HFF-Myc (cell line): ENCODE data around the gene NDUFS3.

Experiments used
- DNase-seq: peaks from one replicate; pipeline ENCODE4 v3.0.0-alpha.2; 2011; ENCODE audit warnings: low read depth; ENCODE audit errors: extremely low read depth
- H3K4me3 ChIP-seq: replicated peaks from 2 replicates; pipeline ENCODE4 v1.5.1; 2011; ENCODE audit warnings: low read depth, mild to moderate bottlenecking, control low read depth, low read length
- TF ChIP-seq, protein P1 (sequence below): IDR thresholded peaks from 2 replicates; pipeline ENCODE4 v1.5.1; 2012; ENCODE audit warnings: mild to moderate bottlenecking, low read depth, low read length, control low read depth; ENCODE audit errors: missing control alignments

The NDUFS3 gene

DNA sequence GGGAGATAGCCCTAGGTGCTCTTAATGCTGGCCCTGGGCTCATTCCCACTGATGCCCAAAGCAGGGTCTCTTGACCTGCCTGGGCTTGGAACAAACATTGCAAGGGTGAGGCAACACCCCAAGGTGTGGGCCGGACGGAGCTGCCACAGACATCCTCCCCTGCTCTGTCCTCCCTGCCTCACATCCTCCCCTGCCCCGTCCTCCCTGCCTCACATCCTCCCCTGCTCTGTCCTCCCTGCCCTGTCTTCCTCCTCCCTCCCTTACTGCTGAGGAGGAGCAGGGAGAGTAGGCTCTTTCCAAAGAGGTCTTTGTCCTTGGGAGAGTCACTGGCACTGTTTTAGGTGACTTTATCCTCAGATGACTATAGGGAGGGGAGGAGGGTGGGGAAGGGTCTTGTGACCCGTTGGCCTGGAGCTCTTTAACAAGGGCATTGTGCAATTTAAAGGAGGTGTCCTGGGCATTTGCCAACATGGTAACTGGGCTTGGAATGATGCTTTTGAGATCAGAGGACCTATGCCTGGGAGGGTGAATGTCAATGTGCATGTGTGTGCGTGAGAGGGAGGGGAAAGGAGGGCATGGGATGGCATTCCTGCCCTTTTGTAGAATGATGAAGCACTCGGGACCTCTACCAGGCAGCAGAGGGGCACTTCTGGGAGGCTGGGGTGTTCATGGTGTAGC, 8.3 kb downstream of the NDUFS3 start:
- no peak overlapping the region for H3K4me3 ChIP-seq
- TF ChIP-seq, protein P1, sequence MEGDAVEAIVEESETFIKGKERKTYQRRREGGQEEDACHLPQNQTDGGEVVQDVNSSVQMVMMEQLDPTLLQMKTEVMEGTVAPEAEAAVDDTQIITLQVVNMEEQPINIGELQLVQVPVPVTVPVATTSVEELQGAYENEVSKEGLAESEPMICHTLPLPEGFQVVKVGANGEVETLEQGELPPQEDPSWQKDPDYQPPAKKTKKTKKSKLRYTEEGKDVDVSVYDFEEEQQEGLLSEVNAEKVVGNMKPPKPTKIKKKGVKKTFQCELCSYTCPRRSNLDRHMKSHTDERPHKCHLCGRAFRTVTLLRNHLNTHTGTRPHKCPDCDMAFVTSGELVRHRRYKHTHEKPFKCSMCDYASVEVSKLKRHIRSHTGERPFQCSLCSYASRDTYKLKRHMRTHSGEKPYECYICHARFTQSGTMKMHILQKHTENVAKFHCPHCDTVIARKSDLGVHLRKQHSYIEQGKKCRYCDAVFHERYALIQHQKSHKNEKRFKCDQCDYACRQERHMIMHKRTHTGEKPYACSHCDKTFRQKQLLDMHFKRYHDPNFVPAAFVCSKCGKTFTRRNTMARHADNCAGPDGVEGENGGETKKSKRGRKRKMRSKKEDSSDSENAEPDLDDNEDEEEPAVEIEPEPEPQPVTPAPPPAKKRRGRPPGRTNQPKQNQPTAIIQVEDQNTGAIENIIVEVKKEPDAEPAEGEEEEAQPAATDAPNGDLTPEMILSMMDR = no peak
- no peak for DNase-seq

DNA sequence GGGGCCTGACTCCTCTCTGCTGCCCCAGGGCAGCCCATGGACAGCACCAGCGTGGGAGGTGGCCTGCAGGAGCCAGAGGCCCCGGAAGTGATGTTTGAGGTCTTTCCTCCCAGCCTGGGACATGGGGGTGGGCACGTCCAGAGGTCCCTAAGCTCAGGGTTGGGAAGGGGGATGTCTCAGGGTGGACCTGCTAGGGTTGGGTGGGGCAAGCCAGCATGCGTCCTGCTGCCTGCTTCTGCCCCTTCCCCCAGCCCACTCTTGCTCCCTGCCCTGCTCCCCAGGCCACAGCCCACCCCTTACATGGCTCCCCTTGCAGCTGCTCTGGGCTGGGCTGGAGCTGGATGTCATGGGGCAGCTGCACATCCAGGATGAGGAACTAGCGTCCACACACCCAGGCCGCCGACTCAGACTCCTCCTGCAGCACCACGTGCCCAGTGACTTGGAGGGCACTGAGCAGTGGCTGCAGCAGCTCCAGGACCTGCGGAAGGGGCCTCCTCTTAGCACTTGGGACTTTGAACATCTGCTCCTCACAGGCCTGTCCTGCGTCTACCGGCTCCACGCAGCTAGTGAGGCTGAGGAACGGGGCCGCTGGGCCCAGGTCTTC, 9.0 kb downstream of the NDUFS3 start:
- DNase-seq = no peak

DNA sequence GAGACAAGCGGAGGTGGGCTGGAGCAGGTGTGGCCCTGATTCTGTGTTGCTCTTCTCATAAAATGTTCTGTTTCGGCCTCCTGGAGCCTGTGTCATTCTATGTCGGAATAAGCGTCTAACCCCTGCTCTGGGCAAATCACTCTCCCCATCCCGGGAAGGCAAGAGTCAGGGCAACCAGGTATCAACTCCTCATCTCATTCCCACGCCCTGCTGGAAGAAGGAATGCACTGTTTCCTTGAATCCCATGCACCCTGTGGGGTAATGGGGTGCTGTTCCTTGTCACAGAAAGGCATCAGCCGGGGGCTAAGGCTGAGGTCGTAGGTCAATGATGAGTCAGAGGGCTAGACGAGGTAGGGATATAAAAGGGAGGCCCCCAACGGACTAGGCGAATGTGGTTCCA, 10.2 kb downstream of the NDUFS3 start:
- H3K4me3 ChIP-seq = no peak overlapping the region
- no peak for DNase-seq
- TF ChIP-seq, protein P1 = no peak

More for the DNA sequence above, 9.0 kb downstream of the NDUFS3 start:
- H3K4me3 ChIP-seq = no peak overlapping the region
- TF ChIP-seq, protein P1 = no peak

DNA sequence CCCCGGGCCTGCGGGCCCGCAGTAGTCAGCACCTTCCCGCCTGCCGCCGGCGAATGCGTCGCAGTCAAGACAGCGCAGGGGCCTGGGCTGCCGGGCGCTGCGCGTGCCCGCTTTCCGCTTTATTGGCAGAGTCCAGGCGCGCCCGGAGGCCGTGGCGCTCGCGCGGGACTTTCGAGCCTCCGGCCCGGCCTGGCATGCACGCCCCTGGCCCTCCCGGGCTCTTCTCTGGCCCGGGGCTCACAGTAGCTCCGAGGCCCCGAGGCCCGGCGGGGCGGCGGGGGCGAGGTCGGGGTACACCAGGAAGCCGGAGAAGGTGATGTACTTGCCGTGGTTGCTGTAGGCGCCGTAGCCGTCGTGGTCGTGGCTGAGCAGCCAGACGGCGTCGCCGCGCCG, 10.7 kb downstream of the NDUFS3 start:
- no peak for DNase-seq
- TF ChIP-seq, protein P1 = no peak
- H3K4me3 ChIP-seq = peak overlapping the region; percentile 19

DNA sequence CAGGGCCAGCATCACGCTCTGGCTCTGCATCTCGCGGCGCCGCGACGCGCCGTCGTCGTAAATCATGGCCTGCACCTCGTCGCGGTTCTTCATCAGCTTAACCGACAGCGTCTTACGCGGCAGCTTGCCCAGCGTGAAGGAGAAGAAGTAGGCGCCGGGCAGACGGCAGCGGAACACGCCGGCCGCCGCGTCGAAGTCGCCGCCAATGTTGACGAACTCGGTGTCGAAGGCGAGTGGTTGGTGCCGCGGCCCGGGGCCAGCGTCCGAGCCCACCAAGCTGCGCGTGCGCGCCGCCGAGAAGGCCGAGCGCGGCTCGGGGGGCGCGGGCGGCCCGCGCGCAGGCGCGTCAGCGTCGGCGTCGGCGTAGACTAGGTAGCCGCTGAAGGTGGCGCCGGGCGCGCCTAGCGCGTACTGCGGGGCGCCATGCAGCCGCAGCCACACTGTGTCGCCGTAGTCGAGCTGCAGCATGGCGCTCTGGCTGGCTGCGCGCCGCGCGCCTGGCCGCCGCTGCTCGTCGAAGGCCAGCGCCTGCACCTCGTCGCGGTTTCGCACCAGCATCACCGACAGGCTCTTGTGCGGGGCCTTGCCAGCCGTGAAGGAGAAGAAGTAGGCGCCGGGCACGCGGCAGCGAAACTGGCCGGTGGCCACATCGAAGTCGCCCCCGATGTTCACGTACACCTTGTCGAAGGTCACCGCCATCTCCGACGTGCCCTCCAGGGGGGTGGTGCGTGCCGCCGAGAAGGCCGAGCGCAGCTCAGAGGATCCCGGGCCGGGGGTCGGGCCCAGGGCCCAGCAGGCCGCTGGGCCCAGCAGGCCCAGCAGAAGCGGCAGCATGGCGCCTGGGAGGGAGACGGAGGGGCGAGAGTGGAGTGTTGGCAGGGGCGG, 11.3 kb downstream of the NDUFS3 start:
- DNase-seq = no peak
- H3K4me3 ChIP-seq = peak overlapping the region; percentile 19
- TF ChIP-seq, protein P1 = no peak

DNA sequence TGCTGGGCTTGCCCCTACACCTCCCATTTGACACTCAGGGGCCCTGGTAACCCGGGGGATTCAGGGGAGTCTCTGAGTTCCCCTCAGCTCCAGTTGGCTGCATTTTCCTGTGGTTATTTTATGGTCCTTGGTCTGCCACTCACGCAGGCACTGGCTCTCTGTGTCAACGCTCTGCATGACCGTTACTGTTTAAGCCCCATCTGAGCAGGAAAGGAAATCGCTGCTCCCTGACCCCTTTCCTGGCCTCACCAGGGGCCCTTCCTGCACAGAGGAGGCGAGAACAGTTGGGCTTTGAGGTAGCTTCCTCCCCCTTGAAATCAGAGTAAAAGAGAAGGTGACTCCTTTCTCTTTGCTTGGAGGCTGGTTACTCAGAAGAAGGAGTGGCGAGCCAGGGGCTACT, 12.9 kb downstream of the NDUFS3 start:
- TF ChIP-seq, protein P1 = no peak
- H3K4me3 ChIP-seq = no peak overlapping the region
- no peak for DNase-seq
